Activated naive CD4-positive, alpha-beta T cell treated with Interleukin-2 at 50 U/mL for 16 hours (primary cell): ENCODE results near the gene CHRM1.
"Not testable (repeated sequence)": the region's sequence is repeated elsewhere in the genome, so short reads cannot be mapped to it uniquely, and the experiment has no call there.

Experiments
- DNase-seq: peaks from one replicate; pipeline ENCODE4 v3.0.0-alpha.2; 2020

Gene CHRM1

GRCh38 chr11:62874851-62875250 lies 46.3 kb downstream of the CHRM1 start:
- no peak for DNase-seq

- no peak for DNase-seq
Measured at GRCh38 chr11:62865635-62866034, 55.5 kb downstream of the CHRM1 start.

- no peak for DNase-seq
Measured at GRCh38 chr11:62863687-62864335, 57.4 kb downstream of the CHRM1 start.

- DNase-seq, result not testable (repeated sequence)
Measured at GRCh38 chr11:62861564-62862192, 59.5 kb downstream of the CHRM1 start.

- no peak for DNase-seq
Measured at GRCh38 chr11:62860835-62861563, 60.2 kb downstream of the CHRM1 start.

GRCh38 chr11:62859281-62859703 lies 61.9 kb downstream of the CHRM1 start:
- DNase-seq, result not testable (repeated sequence)
